ENCODE results near the gene TENT5C. TPM values are rescaled to one million over a fixed set of nuclear protein-coding genes. Genes with fewer than 3 reads are reported as not detected.

The TENT5C gene
- total RNA-seq, 1 experiment from 2014 or later = 1.4 TPM

- TF ChIP-seq MAX (IDR thresholded peaks at IDR 0.05) = no peak
- TF ChIP-seq EZH2phosphoT487 (IDR thresholded peaks at IDR 0.05; ENCODE audit: borderline replicate concordance) = no peak
- TF ChIP-seq ZNF274 (IDR thresholded peaks at IDR 0.05; ENCODE audit: low read depth, low read length) = no peak
- no peak for TF ChIP-seq SP1 (IDR thresholded peaks at IDR 0.05; ENCODE audit: low read depth)
Observed at GRCh38 chr1:117675907-117676430, 70.1 kb downstream of the TENT5C start (continued).

DNA sequence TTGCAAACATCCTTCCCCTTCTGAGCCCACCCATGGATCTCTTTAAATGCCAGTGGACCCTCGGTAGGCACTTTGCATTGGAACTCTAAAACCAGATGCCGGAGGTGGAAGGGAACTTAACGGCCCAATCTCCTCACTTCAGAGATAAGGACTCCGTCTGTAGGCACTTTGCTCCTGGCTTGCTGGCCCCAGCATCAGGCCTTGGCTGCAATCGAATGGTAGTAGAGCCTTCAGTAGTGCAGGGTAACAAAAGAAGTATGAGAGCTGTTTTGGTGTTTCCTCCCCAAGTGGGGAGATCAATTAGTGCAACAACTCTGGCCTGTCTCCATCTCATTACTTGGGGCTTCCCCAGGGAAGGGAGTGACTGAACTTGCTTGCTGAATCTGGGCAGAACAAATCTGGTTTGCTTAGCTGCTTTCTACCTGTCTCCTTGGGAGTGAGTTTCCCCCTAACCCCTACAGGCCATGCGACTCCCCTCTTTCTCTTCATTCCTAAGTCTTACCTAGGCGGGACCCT lies 70.8 kb downstream of the TENT5C start:
- CTCF ChIA-PET = no interaction called here
- POLR2A ChIA-PET = no interaction called here
- Histone ChIP-seq H3K79me2 (ENCODE audit: insufficient read depth, low read length) (no peaks in the 10 kb centered on the region), H3K27me3 (ENCODE audit: insufficient read depth, low read length) (no peaks in the 10 kb centered on the region), H3K4me3 (replicated peaks in 1 of 2; ENCODE audit: low read depth in 1 of 2, low read length in 2 of 2) (no peak overlapping the region), H3K36me3 (ENCODE audit: control insufficient read depth in 1 of 2, insufficient read depth in 2 of 2, low read length in 2 of 2) (no peaks in the 10 kb centered on the region), H3K4me2 (ENCODE audit: low read length) (no peak overlapping the region), H3K4me1 (ENCODE audit: control insufficient read depth in 1 of 2, insufficient read depth in 2 of 2, low read length in 2 of 2) (0 out of 4 replicates have a peak, but pooled peaks cover 0 to 4% of the 10 kb centered on the region in 2 experiments), H3K27ac (ENCODE audit: low read depth, low read length) (no peak overlapping the region), H3K9ac (ENCODE audit: low read length) (no peak overlapping the region), H4K20me1 (ENCODE audit: insufficient read depth) (no peaks in the 10 kb centered on the region), H2AFZ (ENCODE audit: low read depth, low read length, poor library complexity, severe bottlenecking) (no peak overlapping the region), H3K9me3 (ENCODE audit: control insufficient read depth in 1 of 2, insufficient read depth in 1 of 2, low read depth in 1 of 2, low read length in 2 of 2) (no peaks in the 10 kb centered on the region), H3K9me2 (ENCODE audit: insufficient read depth) (no peaks in the 10 kb centered on the region)
- DNase-seq (ENCODE audit: low read depth, low spot score) (no peak), ATAC-seq (no peak)
- RAD21 ChIA-PET (ENCODE audit: low non-redundant PET in 1 of 2, low total read pairs in 2 of 2, uncharacterized antibody in 2 of 2, unreplicated experiment in 2 of 2) = no interaction called here
- BruUV-seq (replicated peaks) = no TSS peak
- intact Hi-C loops (cut with micrococcal nuclease) = no loop called here
- no peak for TF ChIP-seq MAX (IDR thresholded peaks at IDR 0.05)
- TF ChIP-seq CBX3 (IDR thresholded peaks at IDR 0.05; ENCODE audit: low read depth) = no peak
- no peak for TF ChIP-seq TCF7L2 (IDR thresholded peaks at IDR 0.05; ENCODE audit: borderline replicate concordance, extremely low read depth, insufficient read depth, insufficient read length)
- no peak for TF ChIP-seq REST (IDR thresholded peaks at IDR 0.05; ENCODE audit: low read depth)
- no peak for TF ChIP-seq ELF1 (IDR thresholded peaks at IDR 0.05; ENCODE audit: borderline replicate concordance, low read depth)
- no peak for TF ChIP-seq POLR2A (IDR thresholded peaks at IDR 0.05; ENCODE audit: borderline replicate concordance, extremely low read depth, insufficient read depth, insufficient read length)
- no peak for TF ChIP-seq POLR2AphosphoS5 (IDR thresholded peaks at IDR 0.05; ENCODE audit: low read depth, low read length)
- TF ChIP-seq CTCF (IDR thresholded peaks at IDR 0.05 in 2 of 3, conservative IDR thresholded peaks at IDR 0.05 in 1 of 3; ENCODE audit: borderline replicate concordance in 1 of 3, insufficient read depth in 1 of 3, low read depth in 2 of 3, low read length in 2 of 3) = no peak
- TF ChIP-seq SP1 (IDR thresholded peaks at IDR 0.05; ENCODE audit: low read depth) = no peak
- TF ChIP-seq, protein P1, sequence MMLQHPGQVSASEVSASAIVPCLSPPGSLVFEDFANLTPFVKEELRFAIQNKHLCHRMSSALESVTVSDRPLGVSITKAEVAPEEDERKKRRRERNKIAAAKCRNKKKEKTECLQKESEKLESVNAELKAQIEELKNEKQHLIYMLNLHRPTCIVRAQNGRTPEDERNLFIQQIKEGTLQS (IDR thresholded peaks at IDR 0.05) = no peak
- no peak for TF ChIP-seq SIN3A (IDR thresholded peaks at IDR 0.05; ENCODE audit: low read depth)
- TF ChIP-seq, protein P2, sequence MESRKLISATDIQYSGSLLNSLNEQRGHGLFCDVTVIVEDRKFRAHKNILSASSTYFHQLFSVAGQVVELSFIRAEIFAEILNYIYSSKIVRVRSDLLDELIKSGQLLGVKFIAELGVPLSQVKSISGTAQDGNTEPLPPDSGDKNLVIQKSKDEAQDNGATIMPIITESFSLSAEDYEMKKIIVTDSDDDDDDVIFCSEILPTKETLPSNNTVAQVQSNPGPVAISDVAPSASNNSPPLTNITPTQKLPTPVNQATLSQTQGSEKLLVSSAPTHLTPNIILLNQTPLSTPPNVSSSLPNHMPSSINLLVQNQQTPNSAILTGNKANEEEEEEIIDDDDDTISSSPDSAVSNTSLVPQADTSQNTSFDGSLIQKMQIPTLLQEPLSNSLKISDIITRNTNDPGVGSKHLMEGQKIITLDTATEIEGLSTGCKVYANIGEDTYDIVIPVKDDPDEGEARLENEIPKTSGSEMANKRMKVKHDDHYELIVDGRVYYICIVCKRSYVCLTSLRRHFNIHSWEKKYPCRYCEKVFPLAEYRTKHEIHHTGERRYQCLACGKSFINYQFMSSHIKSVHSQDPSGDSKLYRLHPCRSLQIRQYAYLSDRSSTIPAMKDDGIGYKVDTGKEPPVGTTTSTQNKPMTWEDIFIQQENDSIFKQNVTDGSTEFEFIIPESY (IDR thresholded peaks at IDR 0.05; ENCODE audit: extremely low read depth, insufficient replicate concordance, low read length) = no peak
- TF ChIP-seq FOSL1 (IDR thresholded peaks at IDR 0.05; ENCODE audit: low read depth) = no peak
- no peak for TF ChIP-seq YY1 (IDR thresholded peaks at IDR 0.05; ENCODE audit: extremely low read depth, insufficient replicate concordance, low read depth, low read length)
